GM12801 (cell line): ENCODE results near the gene ITIH4.

Experiments
- CTCF ChIP-seq: IDR thresholded peaks from one replicate; pipeline ENCODE4 v1.5.1; 2011; ENCODE audit warnings: control low read depth; ENCODE audit not compliant: insufficient read length; ENCODE audit errors: extremely low read depth

The ITIH4 gene

GRCh38 chr3:52787672-52788625 is 42.5 kb downstream of the ITIH4 start:
- TF ChIP-seq CTCF: no peak

GRCh38 chr3:52787246-52787645 is 43.2 kb downstream of the ITIH4 start:
- no peak for TF ChIP-seq CTCF

GRCh38 chr3:52786330-52787215 is 43.9 kb downstream of the ITIH4 start:
- TF ChIP-seq CTCF: no peak

- TF ChIP-seq CTCF: no peak
Observed at GRCh38 chr3:52784931-52785590, 45.4 kb downstream of the ITIH4 start.

GRCh38 chr3:52784021-52784621 is 46.4 kb downstream of the ITIH4 start:
- TF ChIP-seq CTCF: no peak

- TF ChIP-seq CTCF: no peak
Observed at GRCh38 chr3:52783211-52783555, 47.3 kb downstream of the ITIH4 start.
